CD4-positive, alpha-beta T cell (primary cell): ENCODE results near the gene SCAPER. TPM values are rescaled to one million over a fixed set of nuclear protein-coding genes. Genes with fewer than 3 reads are reported as not detected.

ENCODE experiments used
- ATAC-seq: fragments of 200-7000 bp; cut with Tn5 transposase; one replicate; pipeline ENCODE4 v1.10.0; 2022; ENCODE audit warnings: mild to moderate bottlenecking; ENCODE audit not compliant: poor library complexity
- CTCF ChIA-PET: fragments of 350-600 bp; sonication (Branson Sonifier 250); formaldehyde crosslinking; loops from one replicate; lab custom pipeline; 2021; ENCODE audit warnings: antibody characterized with exemption, inconsistent platforms; lab: Charles Lee
- POLR2A ChIA-PET: fragments of 350-600 bp; sonication (Branson Sonifier 250); formaldehyde crosslinking; loops from one replicate; lab custom pipeline; 2021; ENCODE audit warnings: antibody characterized with exemption, inconsistent platforms; lab: Charles Lee
- DNase-seq, 14 experiments: peaks; one replicate each; pipeline ENCODE4 v3.0.0-alpha.2; 2013 to 2020; ENCODE audit warnings: mixed read lengths in 2 of 14
- H3K27ac ChIP-seq, 2 donors: one replicate each; pipeline versions ENCODE4 v1.5.1 to v1.7.0; 2013; ENCODE audit warnings: low read length in 2 of 2, low read depth in 1 of 2, mild to moderate bottlenecking in 1 of 2
- H3K27me3 ChIP-seq, 2 experiments: 1 replicate in 1 of 2; 2 replicates in 1 of 2; pipeline versions ENCODE4 v1.6.1 to v1.7.0; 2013; ENCODE audit warnings: low read length in 2 of 2, control low read depth in 1 of 2, mild to moderate bottlenecking in 1 of 2, moderate library complexity in 1 of 2; ENCODE audit not compliant: insufficient read depth in 2 of 2, control insufficient read depth in 1 of 2
- H3K36me3 ChIP-seq: one replicate; pipeline ENCODE4 v1.6.1; 2013; ENCODE audit warnings: low read length, control low read depth; ENCODE audit not compliant: insufficient read depth
- H3K4me1 ChIP-seq: one replicate; pipeline ENCODE4 v1.6.1; 2013; ENCODE audit warnings: low read length, control low read depth; ENCODE audit not compliant: insufficient read depth
- H3K4me3 ChIP-seq: one replicate; pipeline ENCODE4 v1.5.1; 2013; ENCODE audit warnings: mild to moderate bottlenecking, low read length, moderate library complexity
- H3K9me3 ChIP-seq, 2 experiments: 1 replicate in 1 of 2; 2 replicates in 1 of 2; pipeline versions ENCODE4 v1.6.1 to v1.7.0; 2013; ENCODE audit warnings: low read length in 2 of 2, mild to moderate bottlenecking in 2 of 2, control low read depth in 1 of 2, moderate library complexity in 1 of 2; ENCODE audit not compliant: control insufficient read depth in 1 of 2, insufficient read depth in 1 of 2
- H3K27ac Mint-ChIP-seq: one replicate; pipeline ENCODE4 v1.8.0; 2020; ENCODE audit warnings: mixed read lengths
- H3K27me3 Mint-ChIP-seq: one replicate; pipeline ENCODE4 v1.8.0; 2021; ENCODE audit warnings: mixed read lengths
- H3K36me3 Mint-ChIP-seq: one replicate; pipeline ENCODE4 v1.8.0; 2021; ENCODE audit warnings: low read depth, mixed read lengths
- H3K4me1 Mint-ChIP-seq: one replicate; pipeline ENCODE4 v1.8.0; 2021; ENCODE audit warnings: low read depth, mixed read lengths
- H3K4me3 Mint-ChIP-seq: one replicate; pipeline ENCODE4 v1.8.0; 2020; ENCODE audit warnings: mild to moderate bottlenecking, mixed read lengths
- H3K9me3 Mint-ChIP-seq: one replicate; pipeline ENCODE4 v1.8.0; 2020; ENCODE audit warnings: mixed read lengths
- intact Hi-C, 2 experiments: fragments of 100-400 bp; cut with DNase I in 1 of 2; cut with micrococcal nuclease in 1 of 2; formaldehyde crosslinking; loops; one replicate each; pipeline versions ENCODE4 v1.15.1 to v1.9.0; 2023 to 2025; cut with DNase I, micrococcal nuclease
- total RNA-seq, 174 experiments: library from RNA in 2 of 174; stranded (reverse) in 2 of 174; gene quantifications; one replicate each; pipeline ENCODE4 v1.2.3 and lab custom pipeline; 2021 to 2026
- TF ChIP-seq, protein P1 (sequence below): fragments of 200-600 bp; IDR thresholded peaks from one replicate; pipeline ENCODE4 v1.8.0; 2022; ENCODE audit warnings: antibody characterized with exemption, mild to moderate bottlenecking

Gene SCAPER
- total RNA-seq, 2 experiments from 2014 or later, result 40.3 to 41.2 TPM

DNA sequence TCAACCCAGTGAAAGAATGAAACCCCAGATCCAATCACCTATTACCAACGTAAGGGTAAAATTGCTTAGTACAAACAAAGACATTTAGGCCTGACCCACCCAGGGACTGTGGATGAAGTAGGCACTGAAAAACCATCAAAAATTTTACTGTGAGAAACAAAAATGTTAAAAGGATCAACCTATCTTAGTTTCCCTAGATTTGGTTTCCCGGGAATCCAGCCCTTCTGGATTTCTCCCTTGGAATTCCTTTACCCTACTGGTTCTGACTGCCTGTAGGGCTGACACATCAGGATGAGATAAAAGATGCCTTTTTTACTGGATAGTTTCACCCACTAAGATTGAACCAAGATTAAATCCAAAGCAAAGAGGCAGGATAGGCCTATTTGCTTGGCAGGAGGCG is 102.7 kb downstream of the SCAPER start:
- Mint-ChIP-seq H3K9me3 (no peaks in the 10 kb centered on the region), H3K27ac (no peak overlapping the region), H3K36me3 (peaks cover 78% of the 10 kb centered on the region), H3K4me1 (no peaks in the 10 kb centered on the region), H3K4me3 (no peak overlapping the region), H3K27me3 (no peaks in the 10 kb centered on the region)
- TF ChIP-seq, protein P1, sequence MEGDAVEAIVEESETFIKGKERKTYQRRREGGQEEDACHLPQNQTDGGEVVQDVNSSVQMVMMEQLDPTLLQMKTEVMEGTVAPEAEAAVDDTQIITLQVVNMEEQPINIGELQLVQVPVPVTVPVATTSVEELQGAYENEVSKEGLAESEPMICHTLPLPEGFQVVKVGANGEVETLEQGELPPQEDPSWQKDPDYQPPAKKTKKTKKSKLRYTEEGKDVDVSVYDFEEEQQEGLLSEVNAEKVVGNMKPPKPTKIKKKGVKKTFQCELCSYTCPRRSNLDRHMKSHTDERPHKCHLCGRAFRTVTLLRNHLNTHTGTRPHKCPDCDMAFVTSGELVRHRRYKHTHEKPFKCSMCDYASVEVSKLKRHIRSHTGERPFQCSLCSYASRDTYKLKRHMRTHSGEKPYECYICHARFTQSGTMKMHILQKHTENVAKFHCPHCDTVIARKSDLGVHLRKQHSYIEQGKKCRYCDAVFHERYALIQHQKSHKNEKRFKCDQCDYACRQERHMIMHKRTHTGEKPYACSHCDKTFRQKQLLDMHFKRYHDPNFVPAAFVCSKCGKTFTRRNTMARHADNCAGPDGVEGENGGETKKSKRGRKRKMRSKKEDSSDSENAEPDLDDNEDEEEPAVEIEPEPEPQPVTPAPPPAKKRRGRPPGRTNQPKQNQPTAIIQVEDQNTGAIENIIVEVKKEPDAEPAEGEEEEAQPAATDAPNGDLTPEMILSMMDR, result no peak
- Histone ChIP-seq H3K36me3 (peaks cover 26% of the 10 kb centered on the region), H3K27me3 (no peaks in the 10 kb centered on the region), H3K27ac (no peak overlapping the region), H3K4me1 (no peaks in the 10 kb centered on the region), H3K9me3 (no peaks in the 10 kb centered on the region), H3K4me3 (no peak overlapping the region)
- intact Hi-C loops, result no loop called here
- no peak for DNase-seq
- ATAC-seq, result no peak
- CTCF ChIA-PET, result interaction anchor here (1.7 kb wide), 1 partner anchor 22 kb away, joined by 4 read pairs; no protein-coding TSS in a partner anchor
- POLR2A ChIA-PET, result no interaction called here

DNA sequence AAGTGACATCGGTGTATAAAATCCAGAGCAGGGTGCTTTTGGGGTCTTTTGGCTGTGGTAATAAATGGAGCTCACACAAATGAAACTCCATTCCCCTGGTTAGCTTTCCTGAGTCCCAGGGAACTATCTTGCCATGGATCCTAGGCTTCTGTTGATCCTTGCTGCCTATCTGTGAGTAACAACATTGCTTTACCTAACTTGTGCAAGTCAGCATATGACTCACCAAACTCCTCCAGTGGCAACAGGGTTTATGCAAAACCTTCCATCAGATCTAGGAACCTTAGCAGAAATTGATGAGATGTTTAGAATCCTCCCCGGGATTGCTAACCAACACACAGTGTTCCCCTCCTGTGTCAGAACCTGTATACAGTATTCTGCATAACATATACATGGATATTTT is 105.4 kb downstream of the SCAPER start:
- Histone ChIP-seq H3K27me3 (no peaks in the 10 kb centered on the region), H3K9me3 (no peaks in the 10 kb centered on the region), H3K4me1 (no peaks in the 10 kb centered on the region), H3K27ac (no peak overlapping the region), H3K4me3 (no peak overlapping the region), H3K36me3 (peaks cover 35% of the 10 kb centered on the region)
- H3K9me3 Mint-ChIP-seq, result no peaks in the 10 kb centered on the region
- no peak for DNase-seq
- TF ChIP-seq, protein P1, result no peak
- H3K4me1 Mint-ChIP-seq, result no peaks in the 10 kb centered on the region
- intact Hi-C loops, result no loop called here
- no peak overlapping the region for H3K27ac Mint-ChIP-seq
- H3K27me3 Mint-ChIP-seq, result no peaks in the 10 kb centered on the region
- POLR2A ChIA-PET, result no interaction called here
- peaks cover 80% of the 10 kb centered on the region for H3K36me3 Mint-ChIP-seq
- no peak overlapping the region for H3K4me3 Mint-ChIP-seq
- ATAC-seq, result no peak
- CTCF ChIA-PET, result interaction anchor here (0.5 kb wide), 1 partner anchor 638 kb away, joined by 3 read pairs; no protein-coding TSS in a partner anchor

DNA sequence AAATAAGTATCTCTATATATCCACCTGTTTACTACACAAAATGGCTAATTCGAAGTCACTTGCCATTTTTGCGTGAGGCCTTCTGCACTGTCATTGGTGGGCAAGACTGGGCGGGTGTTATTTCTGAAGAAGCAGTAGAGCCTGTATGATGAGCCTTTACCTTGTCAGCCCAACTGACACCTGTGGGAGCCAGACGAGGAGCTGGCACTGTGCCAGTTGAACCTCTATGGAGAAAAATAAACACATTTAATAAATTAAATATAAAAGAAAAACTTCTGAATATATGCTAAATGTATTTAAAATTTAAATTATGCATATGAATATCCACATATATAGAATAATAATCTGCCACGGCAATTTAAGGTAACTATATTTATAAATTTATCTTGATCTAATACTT is 109.9 kb downstream of the SCAPER start:
- no peak overlapping the region for H3K27ac Mint-ChIP-seq
- H3K9me3 Mint-ChIP-seq, result no peaks in the 10 kb centered on the region
- no peak overlapping the region for H3K4me3 Mint-ChIP-seq
- POLR2A ChIA-PET, result no interaction called here
- H3K4me1 ChIP-seq, result no peaks in the 10 kb centered on the region
- no peaks in the 10 kb centered on the region for H3K27me3 ChIP-seq
- H3K27ac ChIP-seq, result no peak overlapping the region
- peaks cover 85% of the 10 kb centered on the region for H3K36me3 Mint-ChIP-seq
- peaks cover 0 to 8% of the 10 kb centered on the region in 2 experiments for H3K9me3 ChIP-seq
- intact Hi-C loops, result no loop called here
- H3K27me3 Mint-ChIP-seq, result no peaks in the 10 kb centered on the region
- ATAC-seq (no peak), DNase-seq (no peak)
- TF ChIP-seq, protein P1, result no peak
- H3K4me1 Mint-ChIP-seq, result no peaks in the 10 kb centered on the region
- CTCF ChIA-PET, result no interaction called here
- peaks cover 52% of the 10 kb centered on the region for H3K36me3 ChIP-seq
- H3K4me3 ChIP-seq, result no peak overlapping the region
